ENCODE data around the gene ZNF277.
A peak's percentile ranks its signal among the peaks of the same experiment; 100 is the strongest.

ZNF277 gene

GRCh38 chr7:112362053-112362650, 155.7 kb downstream of the ZNF277 start:
- DNase-seq = no peak

DNA sequence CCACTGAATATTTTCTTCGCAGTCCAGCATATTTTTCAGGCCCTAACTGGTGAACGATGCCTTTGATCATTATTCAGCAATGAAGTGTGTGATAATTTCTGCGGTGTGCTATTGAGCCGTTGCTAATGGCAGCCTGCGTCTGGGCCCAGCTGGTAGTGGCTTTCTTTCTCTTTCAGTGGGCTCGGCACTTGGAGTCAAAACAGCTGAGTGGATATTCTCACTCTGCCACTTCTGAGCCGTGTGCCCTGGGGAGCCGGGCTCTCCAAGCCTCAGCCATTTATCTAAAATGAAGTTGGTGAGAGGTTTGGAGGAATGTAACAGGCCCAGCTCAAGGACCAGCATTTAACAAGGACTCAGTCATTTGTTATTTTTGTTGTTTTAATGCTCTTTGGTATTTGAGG, 156.2 kb downstream of the ZNF277 start:
- peak; percentile 76 for DNase-seq

GRCh38 chr7:112364388-112364787, 157.9 kb downstream of the ZNF277 start:
- no peak for DNase-seq

GRCh38 chr7:112365551-112365950, 159.1 kb downstream of the ZNF277 start:
- DNase-seq = no peak

- no peak for DNase-seq
Measured at GRCh38 chr7:112366886-112367285, 160.4 kb downstream of the ZNF277 start.

GRCh38 chr7:112370436-112370835, 163.9 kb downstream of the ZNF277 start:
- no peak for DNase-seq

DNA sequence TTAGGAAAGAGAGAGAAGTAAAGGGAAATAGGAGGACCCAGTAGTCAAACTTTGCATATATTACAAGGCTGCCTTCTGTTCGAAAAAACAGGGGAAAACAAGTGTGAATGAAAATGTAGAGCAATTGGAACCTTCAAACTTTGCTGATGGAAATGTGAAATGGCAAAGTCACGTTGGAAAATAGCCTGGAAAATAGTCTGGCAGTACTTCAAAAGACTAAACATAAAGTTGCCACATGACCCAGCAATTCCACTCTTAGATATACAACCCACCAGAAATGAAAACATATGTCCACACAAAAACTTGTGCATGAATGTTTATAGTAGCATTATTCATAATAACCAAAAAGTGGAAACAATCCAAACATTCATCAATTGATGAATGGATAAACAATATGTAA, 165.2 kb downstream of the ZNF277 start:
- no peak for DNase-seq

DNA sequence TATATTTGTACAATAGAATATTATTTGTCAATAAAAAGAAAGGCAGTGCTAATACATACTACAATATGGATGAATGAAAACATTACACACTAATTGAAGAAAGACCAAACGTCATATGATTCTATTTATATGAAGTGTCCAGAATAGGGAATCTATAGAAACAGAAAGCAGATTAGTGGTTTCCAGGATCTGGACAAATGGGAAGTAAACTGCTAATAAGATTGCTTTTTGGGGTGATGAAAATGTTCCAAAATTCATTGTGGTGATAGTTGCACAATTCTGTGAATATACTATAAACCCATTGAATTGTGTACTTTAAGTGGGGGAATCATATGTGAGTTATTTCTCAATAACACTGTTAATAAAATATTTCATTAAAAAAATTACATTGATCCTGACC, 165.6 kb downstream of the ZNF277 start:
- no peak for DNase-seq

- no peak for DNase-seq
Measured at GRCh38 chr7:112377593-112377992, 171.1 kb downstream of the ZNF277 start.

DNA sequence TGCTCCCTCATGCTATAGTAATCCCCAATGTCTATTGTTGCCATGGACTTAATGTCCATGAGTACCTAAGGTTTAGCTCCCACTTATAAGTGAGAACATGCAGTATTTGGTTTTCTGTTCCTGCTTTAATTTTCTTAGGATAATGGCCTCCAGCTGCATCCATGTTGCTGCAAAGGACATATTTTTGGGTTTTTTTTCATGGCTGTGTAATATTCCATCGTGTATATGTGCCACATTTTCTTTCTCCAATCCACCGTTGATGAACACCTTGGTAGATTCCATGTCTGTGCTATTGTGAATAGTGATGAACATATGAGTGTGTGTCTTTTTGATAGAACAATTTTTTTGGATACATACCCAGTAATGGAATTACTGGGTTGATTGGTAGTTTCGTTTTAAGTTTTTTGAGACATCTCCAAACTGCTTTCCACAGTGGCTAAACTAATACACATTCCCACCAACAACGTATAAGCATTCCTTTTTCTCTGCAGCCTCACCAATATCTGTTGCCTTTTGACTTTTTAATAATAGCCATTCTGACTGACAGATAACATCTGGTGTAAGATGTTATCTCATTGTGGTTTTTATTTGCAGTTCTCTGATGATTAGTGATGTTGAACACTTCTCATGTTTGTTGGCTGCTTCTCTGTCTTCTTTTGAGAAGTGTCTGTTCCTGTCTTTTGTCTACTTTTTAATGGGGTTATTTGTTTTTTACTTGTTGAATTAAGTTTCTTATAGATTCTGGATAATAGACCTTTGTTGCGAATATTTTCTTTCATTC, 175.0 kb downstream of the ZNF277 start:
- no peak for DNase-seq

DNA sequence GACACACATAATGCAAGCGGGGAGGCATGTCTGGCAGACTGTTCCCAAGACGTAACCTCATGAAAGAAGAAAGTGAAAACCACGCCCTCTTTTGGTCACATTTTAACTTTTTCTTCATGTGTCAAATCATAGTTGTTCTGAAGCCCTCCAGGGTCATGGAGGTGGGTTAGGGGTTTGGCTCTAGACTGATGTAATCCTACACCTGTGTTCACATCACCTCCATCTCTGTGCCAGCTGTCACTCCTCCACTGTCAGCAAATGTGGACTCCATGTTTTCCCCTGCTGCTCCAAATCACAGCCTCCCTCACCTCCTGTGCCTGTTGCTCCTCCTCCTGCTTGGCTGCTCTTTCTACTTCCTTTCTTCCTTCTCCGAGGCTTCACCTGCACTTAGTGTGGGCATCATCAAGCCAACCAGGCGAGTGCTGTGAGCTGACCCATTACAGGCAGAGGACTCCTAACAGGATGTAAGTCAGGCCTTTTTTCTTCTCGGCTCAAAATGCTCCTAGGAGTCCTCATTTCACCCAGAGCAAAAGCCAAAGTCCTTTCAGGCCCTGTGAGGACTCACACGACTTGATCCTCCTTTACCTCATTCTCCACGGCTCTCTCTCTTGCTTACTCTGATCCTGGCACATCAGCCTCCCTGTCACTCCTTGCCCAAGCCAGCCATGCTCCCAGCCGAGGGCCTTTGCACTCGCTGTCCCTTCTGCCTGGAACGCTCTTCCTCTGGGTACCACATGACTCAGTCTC, 177.3 kb downstream of the ZNF277 start:
- DNase-seq = no peak

DNA sequence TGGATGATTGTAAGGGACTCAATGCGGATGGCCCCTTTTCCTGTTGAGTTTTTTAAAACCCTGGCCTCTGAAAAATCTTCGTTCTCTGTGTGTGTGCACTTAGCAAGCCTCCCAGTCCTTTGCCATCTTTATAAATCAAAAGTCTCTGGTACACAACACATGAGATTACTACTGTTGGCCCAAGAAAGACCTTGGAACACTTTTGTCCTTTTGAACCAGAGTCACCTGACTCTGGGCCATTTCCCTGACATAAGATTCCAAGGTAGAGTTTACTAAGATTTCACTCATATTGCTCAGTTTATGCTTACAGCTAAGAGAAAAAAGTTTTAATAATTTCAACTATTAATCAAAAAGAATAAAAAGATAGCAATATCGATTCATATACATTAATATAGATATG, 179.0 kb downstream of the ZNF277 start:
- DNase-seq = no peak

DNA sequence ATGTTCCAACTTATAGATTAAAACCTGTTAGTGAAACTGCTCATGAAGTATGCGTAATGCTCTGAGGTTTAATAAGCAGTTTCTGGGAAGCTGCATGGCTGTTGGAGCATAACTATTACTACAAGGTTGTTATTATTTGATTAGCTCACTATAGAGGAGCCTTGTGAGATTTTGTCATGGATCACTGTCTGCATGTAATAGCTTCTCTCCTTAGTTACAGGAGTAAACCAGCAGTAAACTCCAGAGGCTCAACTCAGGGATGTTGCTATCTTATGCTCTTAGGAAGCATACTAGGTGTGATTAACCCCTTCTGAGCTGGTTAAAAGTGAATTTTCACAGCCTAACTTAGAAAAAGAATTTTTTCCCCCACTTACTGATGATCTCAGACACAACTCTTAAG, 180.1 kb downstream of the ZNF277 start:
- DNase-seq = no peak

GRCh38 chr7:112390167-112390566, 183.7 kb downstream of the ZNF277 start:
- DNase-seq = no peak

- peak; percentile 70 for DNase-seq
Measured at GRCh38 chr7:112391079-112391821, 184.8 kb downstream of the ZNF277 start.

DNA sequence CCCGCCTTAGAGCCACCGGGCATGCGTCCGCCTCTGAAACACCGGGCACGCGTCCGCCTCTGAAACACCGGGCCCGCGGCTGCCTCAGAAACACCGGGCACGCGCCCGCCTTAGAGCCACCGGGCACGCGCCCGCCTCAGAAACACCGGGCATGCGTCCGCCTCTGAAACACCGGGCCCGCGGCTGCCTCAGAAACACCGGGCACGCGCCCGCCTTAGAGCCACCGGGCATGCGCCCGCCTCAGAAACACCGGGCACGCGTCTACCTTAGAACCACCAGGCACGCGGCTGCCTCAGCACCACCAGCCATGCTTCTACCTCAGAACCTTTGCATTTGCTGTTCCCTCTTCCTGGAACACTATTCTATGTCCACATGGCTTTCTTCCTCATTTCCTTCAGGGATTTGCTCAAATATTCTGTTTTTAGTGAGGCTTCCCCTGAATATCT, 185.4 kb downstream of the ZNF277 start:
- peak; percentile 77 for DNase-seq
